Measurements from ENCODE around the gene SSNA1. TPM values are rescaled to one million over a fixed set of nuclear protein-coding genes. Genes with fewer than 3 reads are reported as not detected.

SSNA1 gene
- total RNA-seq, 1 experiment from 2014 or later, result 71.6 TPM

DNA sequence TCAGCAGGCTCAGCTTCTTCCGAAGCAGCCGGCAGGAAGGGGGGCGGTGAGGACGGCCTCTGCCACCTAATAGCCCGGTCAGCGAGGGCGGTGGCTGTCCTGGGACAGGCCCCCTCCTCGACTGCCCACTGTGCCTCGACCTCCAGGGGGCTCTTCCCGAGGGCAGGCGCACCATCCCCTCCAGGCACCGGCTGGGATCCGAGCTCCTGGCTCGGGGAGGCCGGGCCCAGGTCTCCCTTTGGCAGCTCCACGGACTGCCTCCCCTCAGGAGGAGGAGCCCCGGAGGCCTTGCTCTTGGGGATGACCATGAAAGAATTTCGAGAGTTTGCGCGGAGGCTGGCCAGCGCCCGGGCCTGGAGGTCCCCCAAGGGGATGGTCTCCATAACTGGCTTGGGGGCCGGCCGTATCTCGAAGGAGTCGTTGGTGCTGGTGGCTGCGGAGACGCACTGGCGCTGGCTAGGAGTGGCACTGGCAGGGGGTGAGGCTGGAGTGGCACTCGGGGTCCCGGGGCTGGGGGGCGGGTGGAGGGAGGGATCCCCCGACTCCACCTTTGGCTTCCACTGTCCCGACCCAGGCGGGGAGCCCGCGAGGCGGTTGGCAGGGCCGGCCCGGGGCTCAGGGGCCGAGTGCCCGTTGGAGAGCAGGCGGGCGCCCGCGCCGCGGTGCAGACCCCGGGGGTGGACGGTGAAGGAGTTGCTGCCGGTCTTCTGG, 11.1 kb downstream of the SSNA1 start:
- DNase-seq (ENCODE audit: low spot score), result no peak

GRCh38 chr9:137200311-137201204, 12.1 kb downstream of the SSNA1 start, which contains the start of gene TPRN:
TSS of gene TPRN (minus strand) at chr9:137200741. CDS start at chr9:137200711, 30 bp downstream.
- peak; percentile 98 for DNase-seq (ENCODE audit: low spot score)

GRCh38 chr9:137201205-137201868, 12.9 kb downstream of the SSNA1 start:
- no peak for DNase-seq (ENCODE audit: low spot score)

- DNase-seq (ENCODE audit: low spot score), result no peak
Observed at GRCh38 chr9:137202966-137203365, 14.5 kb downstream of the SSNA1 start.

DNA sequence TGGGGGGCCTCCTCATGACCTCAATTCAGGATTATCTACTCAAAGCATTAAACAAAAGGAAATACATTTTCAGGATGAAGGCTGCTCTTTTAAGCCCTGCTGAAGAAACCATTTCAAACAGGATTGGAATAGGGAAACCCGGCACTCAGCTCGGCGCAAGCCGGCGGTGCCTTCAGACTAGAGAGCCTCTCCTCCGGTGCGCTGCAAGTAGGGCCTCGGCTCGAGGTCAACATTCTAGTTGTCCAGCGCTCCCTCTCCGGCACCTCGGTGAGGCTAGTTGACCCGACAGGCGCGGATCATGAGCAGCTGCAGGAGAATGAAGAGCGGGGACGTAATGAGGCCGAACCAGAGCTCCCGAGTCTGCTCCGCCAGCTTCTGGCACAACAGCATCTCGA, 16.3 kb downstream of the SSNA1 start:
- no peak for DNase-seq (ENCODE audit: low spot score)

DNA sequence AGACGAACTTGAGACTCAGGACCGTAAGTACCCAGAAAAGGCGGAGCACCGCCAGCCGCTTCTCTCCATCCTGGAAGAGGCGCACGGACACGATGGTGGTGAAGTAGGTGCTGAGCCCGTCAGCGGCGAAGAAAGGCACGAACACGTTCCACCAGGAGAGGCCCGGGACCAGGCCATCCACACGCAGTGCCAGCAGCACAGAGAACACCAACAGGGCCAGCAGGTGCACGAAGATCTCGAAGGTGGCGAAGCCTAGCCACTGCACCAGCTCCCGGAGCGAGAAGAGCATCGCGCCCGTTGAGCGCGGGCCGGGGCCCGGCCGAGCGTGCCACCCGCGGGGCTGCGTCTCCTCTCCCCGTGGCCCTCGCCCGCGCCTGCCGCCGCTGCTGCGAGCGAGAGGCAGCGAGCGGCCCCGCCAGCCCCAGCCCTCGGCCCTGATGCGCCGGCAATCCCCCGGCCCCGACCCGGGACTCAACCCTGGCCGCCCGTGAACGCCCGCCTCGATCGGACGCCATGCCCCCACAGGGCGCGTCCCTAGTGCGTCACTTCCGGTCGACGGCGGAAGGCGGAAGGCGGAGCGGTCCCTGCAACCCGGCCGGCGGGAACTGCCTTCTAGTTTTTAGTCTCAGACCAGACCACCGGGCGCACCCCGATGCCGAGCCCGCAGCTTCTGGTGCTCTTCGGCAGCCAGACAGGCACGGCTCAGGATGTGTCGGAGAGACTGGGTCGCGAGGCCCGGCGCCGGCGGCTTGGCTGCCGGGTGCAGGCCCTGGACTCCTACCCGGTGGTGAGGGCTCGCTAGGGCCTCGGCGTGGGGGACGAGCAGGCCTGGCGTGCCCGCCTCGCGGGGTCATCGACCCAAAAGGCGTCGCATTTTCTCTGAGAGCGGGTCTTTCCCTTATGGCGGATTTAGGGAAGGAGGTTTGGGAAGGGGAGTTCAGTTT, 16.9 kb downstream of the SSNA1 start, which contains the start of the genes NDOR1 and TMEM203:
Gene NDOR1 (plus strand): TSS at position 575 of the 944 bp plus-strand sequence. CDS start 78 bp downstream, at position 653.
Gene TMEM203 (minus strand): TSS at position 523 of the 944 bp plus-strand sequence. CDS start 234 bp downstream, at position 289.
- peak; percentile 80 for DNase-seq (ENCODE audit: low spot score)

DNA sequence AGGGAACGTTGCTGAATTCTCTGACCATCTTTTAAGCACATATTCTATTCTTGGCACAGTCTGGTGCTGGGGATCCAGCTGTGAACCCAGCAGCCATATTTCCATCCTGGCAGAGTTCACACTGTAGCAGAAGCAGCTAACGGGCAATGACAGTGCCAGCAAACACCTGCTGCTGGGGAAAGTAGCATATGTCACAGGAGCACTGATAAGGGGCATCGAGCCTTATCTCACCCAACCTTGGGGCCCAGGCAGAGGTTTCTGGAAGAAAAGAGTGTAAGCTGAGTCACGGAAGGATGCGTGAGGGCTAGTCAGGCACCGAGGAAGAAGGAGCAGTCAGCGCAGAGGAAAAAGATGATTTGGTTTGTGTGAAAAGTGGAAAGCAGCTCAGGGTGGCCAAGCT, 18.1 kb downstream of the SSNA1 start:
- no peak for DNase-seq (ENCODE audit: low spot score)

- DNase-seq (ENCODE audit: low spot score), result no peak
Observed at GRCh38 chr9:137211532-137211931, 23.1 kb downstream of the SSNA1 start.

DNA sequence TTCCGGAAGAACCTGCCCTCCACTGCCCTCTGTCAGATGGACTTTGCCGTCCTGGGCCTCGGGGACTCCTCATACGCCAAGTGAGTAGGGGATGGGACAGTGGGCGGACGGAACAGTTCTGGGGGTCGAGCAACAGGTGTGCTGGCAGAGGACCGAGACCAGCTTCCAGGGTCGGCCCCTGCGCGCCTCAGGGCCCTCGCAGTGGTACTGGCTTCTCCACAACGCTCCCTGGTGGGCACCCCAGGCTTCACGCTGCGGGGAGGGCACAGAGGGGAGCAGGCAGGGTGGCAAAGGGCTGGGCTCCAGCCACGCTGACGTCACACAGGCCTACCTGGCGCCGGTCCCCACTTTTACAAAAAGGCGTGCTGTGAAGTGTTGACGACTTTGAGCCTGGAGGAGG, 24.0 kb downstream of the SSNA1 start:
- DNase-seq (ENCODE audit: low spot score), result no peak

- DNase-seq (ENCODE audit: low spot score), result no peak
Observed at GRCh38 chr9:137213160-137214060, 24.9 kb downstream of the SSNA1 start.

GRCh38 chr9:137214620-137215019, 26.1 kb downstream of the SSNA1 start:
- no peak for DNase-seq (ENCODE audit: low spot score)

DNA sequence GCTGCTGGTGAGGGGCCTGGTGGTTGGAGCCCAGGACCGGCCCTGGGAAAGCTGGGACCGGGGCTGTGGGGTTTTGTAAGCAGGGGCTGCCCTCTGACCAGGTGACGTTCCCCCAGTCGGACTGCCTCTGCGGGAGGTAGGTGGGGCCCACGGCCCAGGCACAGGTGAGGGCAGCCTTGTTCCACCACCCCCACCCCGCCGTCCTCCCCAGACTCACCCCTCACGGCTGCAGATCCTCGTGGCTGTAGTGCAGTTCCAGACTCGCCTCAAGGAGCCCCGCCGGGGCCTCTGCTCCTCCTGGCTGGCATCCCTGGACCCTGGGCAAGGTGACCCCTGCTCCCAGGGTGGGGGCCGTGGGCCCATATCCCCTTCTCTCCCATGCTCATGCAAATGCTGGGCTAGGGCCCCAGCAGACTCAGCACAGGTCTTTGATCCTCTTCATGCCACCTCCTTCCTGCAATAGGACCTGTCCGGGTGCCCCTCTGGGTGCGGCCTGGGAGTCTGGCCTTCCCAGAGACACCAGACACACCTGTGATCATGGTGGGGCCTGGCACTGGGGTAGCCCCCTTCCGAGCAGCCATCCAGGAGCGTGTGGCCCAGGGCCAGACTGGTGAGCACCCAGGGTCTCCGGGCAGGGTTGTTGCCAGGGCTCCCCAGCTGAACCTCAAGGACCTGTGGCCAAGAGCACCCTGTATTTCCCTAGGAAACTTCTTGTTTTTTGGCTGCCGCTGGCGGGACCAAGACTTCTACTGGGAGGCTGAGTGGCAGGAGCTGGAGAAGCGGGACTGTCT, 26.9 kb downstream of the SSNA1 start:
- no peak for DNase-seq (ENCODE audit: low spot score)

DNA sequence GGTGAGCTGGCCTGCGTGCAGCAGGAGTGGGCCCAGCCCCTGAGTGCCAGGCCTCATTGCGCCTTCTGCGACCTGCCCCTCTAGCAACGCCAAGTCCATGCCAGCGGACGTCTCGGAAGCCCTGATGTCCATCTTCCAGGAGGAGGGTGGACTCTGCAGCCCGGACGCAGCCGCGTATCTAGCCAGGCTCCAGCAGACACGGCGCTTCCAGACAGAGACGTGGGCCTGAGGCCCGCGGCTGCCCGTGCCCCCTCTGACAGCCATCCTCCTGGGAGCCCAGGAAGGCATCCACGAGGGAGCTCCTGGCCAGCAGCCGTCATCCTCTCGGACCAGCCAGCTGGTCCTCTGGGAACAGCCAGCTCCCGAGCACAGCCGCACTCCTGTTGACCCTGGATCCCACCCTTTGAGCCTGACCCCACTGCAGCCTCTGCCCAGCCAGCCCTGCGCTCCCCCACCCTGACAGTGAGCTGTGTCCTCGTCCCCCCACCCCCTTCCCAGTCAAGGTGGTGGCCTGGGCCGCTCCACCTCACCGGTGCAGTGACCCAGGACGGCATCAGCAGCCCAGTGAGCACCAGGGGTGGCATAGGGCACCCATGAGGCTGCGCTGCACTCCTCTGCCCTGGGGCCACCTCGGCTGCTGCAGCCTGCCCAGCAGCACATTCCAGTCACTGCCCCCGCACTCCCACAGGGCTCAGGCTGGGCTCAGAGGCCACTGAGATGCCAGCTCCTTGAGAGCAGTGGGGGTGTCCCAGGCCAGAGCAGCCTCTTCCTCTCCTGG, 27.9 kb downstream of the SSNA1 start:
- no peak for DNase-seq (ENCODE audit: low spot score)

- no peak for DNase-seq (ENCODE audit: low spot score)
Observed at GRCh38 chr9:137217276-137218211, 29.1 kb downstream of the SSNA1 start.

DNA sequence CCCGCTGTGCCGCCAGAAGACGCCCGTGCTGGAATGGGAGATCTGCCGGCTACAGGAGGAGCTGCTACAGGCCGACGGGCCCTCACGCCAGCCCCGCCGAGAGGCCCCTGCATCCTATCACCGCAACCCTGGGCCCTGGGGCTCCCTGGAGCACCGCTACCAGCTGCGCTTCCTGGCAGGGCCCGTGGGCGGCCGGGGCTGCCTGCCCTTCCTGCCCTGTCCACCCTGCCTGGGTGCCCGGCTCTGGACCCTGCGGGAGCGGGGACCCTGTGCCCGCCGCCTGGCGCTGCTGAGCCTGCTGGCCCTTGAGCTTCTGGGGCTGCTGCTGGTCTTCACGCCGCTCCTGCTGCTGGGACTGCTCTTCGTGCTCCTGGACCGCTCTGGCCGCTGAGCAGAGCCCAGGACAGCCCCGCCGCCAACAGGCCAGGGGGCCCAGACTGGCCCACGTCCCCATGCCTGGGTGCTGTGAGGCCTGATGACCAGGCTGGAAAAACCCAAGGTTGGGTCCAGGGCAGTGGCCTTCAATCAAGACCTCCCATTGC, 29.8 kb downstream of the SSNA1 start:
- DNase-seq (ENCODE audit: low spot score), result no peak

GRCh38 chr9:137218754-137219271, 30.3 kb downstream of the SSNA1 start:
- no peak for DNase-seq (ENCODE audit: low spot score)

Measured in H4 (cell line).